ENCODE results near the gene SLC6A7.

The SLC6A7 gene

GRCh38 chr5:150167908-150168307 lies 22.0 kb upstream of the SLC6A7 start:
- H3K36me3 ChIP-seq (ENCODE audit: insufficient read depth, low read length): no peaks in the 10 kb centered on the region
- no peaks in the 10 kb centered on the region for H3K27me3 ChIP-seq (ENCODE audit: insufficient read depth, low read length, poor library complexity, severe bottlenecking)
- H3K79me2 ChIP-seq (ENCODE audit: insufficient read depth, low read length): no peaks in the 10 kb centered on the region
- no peak overlapping the region for H3K4me3 ChIP-seq (ENCODE audit: low read length, poor library complexity, severe bottlenecking)
- H3K9me2 ChIP-seq (replicated peaks; ENCODE audit: low read depth, low read length): no peaks in the 10 kb centered on the region
- H3K4me1 ChIP-seq (ENCODE audit: insufficient read depth, low read length, poor library complexity, severe bottlenecking): peaks cover 18% of the 10 kb centered on the region
- no peaks in the 10 kb centered on the region for H4K20me1 ChIP-seq (ENCODE audit: insufficient read depth, low read length, poor library complexity, severe bottlenecking)
- TF ChIP-seq CTCF (conservative IDR thresholded peaks at IDR 0.05; ENCODE audit: low read length) (no peak; the same call in 1 of the 2 replicates), EZH2phosphoT487 (IDR thresholded peaks at IDR 0.05; ENCODE audit: borderline replicate concordance) (no peak)
- H3F3A ChIP-seq (ENCODE audit: low read depth): no peaks in the 10 kb centered on the region
- no peaks in the 10 kb centered on the region for H3K9me3 ChIP-seq (ENCODE audit: insufficient read depth, low read depth, low read length)
- no peak overlapping the region for H3K4me2 ChIP-seq (ENCODE audit: low read depth, low read length, poor library complexity, severe bottlenecking)
- H3K9ac ChIP-seq (ENCODE audit: low read depth, low read length, poor library complexity, severe bottlenecking): no peak overlapping the region
- H2AFZ ChIP-seq (ENCODE audit: low read length): no peak overlapping the region

GRCh38 chr5:150168864-150169263 lies 21.0 kb upstream of the SLC6A7 start:
- Histone ChIP-seq H3K9me3 (ENCODE audit: insufficient read depth, low read depth, low read length) (no peaks in the 10 kb centered on the region), H3K79me2 (ENCODE audit: insufficient read depth, low read length) (no peaks in the 10 kb centered on the region), H3K4me1 (ENCODE audit: insufficient read depth, low read length, poor library complexity, severe bottlenecking) (peaks cover 9% of the 10 kb centered on the region), H3K4me2 (ENCODE audit: low read depth, low read length, poor library complexity, severe bottlenecking) (no peak overlapping the region), H3K27me3 (ENCODE audit: insufficient read depth, low read length, poor library complexity, severe bottlenecking) (no peaks in the 10 kb centered on the region), H3F3A (ENCODE audit: low read depth) (no peaks in the 10 kb centered on the region), H3K9me2 (replicated peaks; ENCODE audit: low read depth, low read length) (no peaks in the 10 kb centered on the region), H2AFZ (ENCODE audit: low read length) (no peak overlapping the region), H3K4me3 (ENCODE audit: low read length, poor library complexity, severe bottlenecking) (no peak overlapping the region), H3K36me3 (ENCODE audit: insufficient read depth, low read length) (no peaks in the 10 kb centered on the region), H4K20me1 (ENCODE audit: insufficient read depth, low read length, poor library complexity, severe bottlenecking) (no peaks in the 10 kb centered on the region), H3K9ac (ENCODE audit: low read depth, low read length, poor library complexity, severe bottlenecking) (no peak overlapping the region)
- TF ChIP-seq CTCF (conservative IDR thresholded peaks at IDR 0.05; ENCODE audit: low read length): no peak
- no peak for TF ChIP-seq EZH2phosphoT487 (IDR thresholded peaks at IDR 0.05; ENCODE audit: borderline replicate concordance)

GRCh38 chr5:150172145-150172544 lies 17.7 kb upstream of the SLC6A7 start:
- H3K27me3 ChIP-seq (ENCODE audit: insufficient read depth, low read length, poor library complexity, severe bottlenecking): no peaks in the 10 kb centered on the region
- H4K20me1 ChIP-seq (ENCODE audit: insufficient read depth, low read length, poor library complexity, severe bottlenecking): no peaks in the 10 kb centered on the region
- H3F3A ChIP-seq (ENCODE audit: low read depth): no peaks in the 10 kb centered on the region
- H3K4me3 ChIP-seq (ENCODE audit: low read length, poor library complexity, severe bottlenecking): no peak overlapping the region
- H3K79me2 ChIP-seq (ENCODE audit: insufficient read depth, low read length): no peaks in the 10 kb centered on the region
- H3K9ac ChIP-seq (ENCODE audit: low read depth, low read length, poor library complexity, severe bottlenecking): no peak overlapping the region
- no peaks in the 10 kb centered on the region for H3K9me3 ChIP-seq (ENCODE audit: insufficient read depth, low read depth, low read length)
- TF ChIP-seq CTCF (conservative IDR thresholded peaks at IDR 0.05; ENCODE audit: low read length) (no peak), EZH2phosphoT487 (IDR thresholded peaks at IDR 0.05; ENCODE audit: borderline replicate concordance) (no peak)
- H3K9me2 ChIP-seq (replicated peaks; ENCODE audit: low read depth, low read length): no peaks in the 10 kb centered on the region
- no peak overlapping the region for H2AFZ ChIP-seq (ENCODE audit: low read length)
- H3K4me2 ChIP-seq (ENCODE audit: low read depth, low read length, poor library complexity, severe bottlenecking): no peak overlapping the region
- no peaks in the 10 kb centered on the region for H3K36me3 ChIP-seq (ENCODE audit: insufficient read depth, low read length)
- no peaks in the 10 kb centered on the region for H3K4me1 ChIP-seq (ENCODE audit: insufficient read depth, low read length, poor library complexity, severe bottlenecking)

Measured in Loucy (cell line).